Right cardiac atrium (tissue), 5 donors: ENCODE measurements around the gene PRAMEF17. TPM values are rescaled to one million over a fixed set of nuclear protein-coding genes. Genes with fewer than 3 reads are reported as not detected.
"Not testable (repeated sequence)": the region's sequence is repeated elsewhere in the genome, so short reads cannot be mapped to it uniquely, and the experiment has no call there.

Source experiments
- ATAC-seq, 2 donors: fragments of 200-7000 bp; cut with Tn5 transposase; one replicate each; pipeline versions ENCODE4 v1.8.0 to v1.9.1; 2020; ENCODE audit warnings: moderate library complexity in 2 of 2, mild to moderate bottlenecking in 1 of 2
- DNase-seq, 3 donors: peaks; one replicate each; pipeline ENCODE4 v3.0.0-alpha.2; 2020
- H3K27ac ChIP-seq: one replicate; pipeline ENCODE4 v1.5.1; 2013; ENCODE audit warnings: mild to moderate bottlenecking, low read length, control low read depth, moderate library complexity
- H3K27me3 ChIP-seq: one replicate; pipeline ENCODE4 v1.6.1; 2013; ENCODE audit not compliant: control insufficient read depth, insufficient read depth
- H3K4me1 ChIP-seq: one replicate; pipeline ENCODE4 v1.6.1; 2013; ENCODE audit warnings: low read length; ENCODE audit not compliant: control insufficient read depth, insufficient read depth
- H3K4me3 ChIP-seq: one replicate; pipeline ENCODE4 v1.5.1; 2013; ENCODE audit warnings: low read length, control low read depth
- H3K9me3 ChIP-seq: one replicate; pipeline ENCODE4 v1.6.1; 2013; ENCODE audit warnings: low read length; ENCODE audit not compliant: control insufficient read depth
- WGBS: extraction: QIAGEN DNeasy Blood & Tissue Kit; methylation state at CpG from one replicate; pipeline ENCODE4 v1.1.7; 2013; 5-methylcytosine and 5-hydroxymethylcytosine counted together
- intact Hi-C, 4 donors: fragments of 100-400 bp; cut with DNase I; formaldehyde crosslinking; loops; one replicate each; pipeline versions ENCODE4 v1.11.0 to v1.14.0; 2022 to 2023
- long read RNA-seq, 4 donors: library from polyadenylated mRNA; unstranded; transcript quantifications; one replicate each; pipeline ENCODE4 v2.0.0, GENCODE V29; 2020 to 2021
- polyA plus RNA-seq: library from polyadenylated mRNA; stranded (reverse); fragments of 200-250 nt; gene quantifications from one replicate; pipeline ENCODE4 v1.2.3, GENCODE V29; 2013
- total RNA-seq, 4 donors: library from RNA; stranded (reverse); fragmentation: NEBNext Ultra II Directional; extraction: Animal tissue kit (Norgen Biotek cat#: 25700); gene quantifications; one replicate each; pipeline ENCODE4 v1.2.1, GENCODE V29; 2021
- donor health status: healthy with polysubstance abuse.
- donor health status: DM: no; HTN: yes; CAD: no.
- donor health status: DM: no; HTN: no; CAD: no.
- donor health status: DM: no; HTN: yes; CAD: no; lungs with severe emphysema.
- donor health status: DM: yes; HTN: yes; CAD: no.

Gene PRAMEF17, protein sequence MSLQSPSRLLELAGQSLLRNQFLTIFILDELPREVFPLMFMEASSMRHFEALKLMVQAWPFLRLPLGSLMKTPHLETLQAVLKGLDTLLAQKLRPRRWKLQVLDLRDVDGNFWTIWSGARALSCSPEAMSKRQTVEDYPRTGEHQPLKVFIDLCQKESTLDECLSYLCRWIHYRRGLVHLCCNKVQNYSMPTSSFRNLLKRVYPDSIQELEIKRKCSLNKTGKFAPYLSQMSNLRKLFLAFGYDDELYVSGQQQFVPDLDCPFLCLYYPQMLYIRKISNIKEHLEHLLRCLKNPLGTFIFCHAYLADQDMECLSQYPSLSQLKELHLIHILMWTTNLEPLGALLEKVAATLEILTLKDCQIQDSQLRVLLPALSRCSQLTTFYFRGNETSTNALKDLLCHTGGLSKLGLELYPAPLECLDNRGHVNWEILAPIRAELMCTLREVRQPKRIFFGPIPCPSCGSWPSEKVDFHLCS
- not detected for total RNA-seq
- polyA plus RNA-seq, result not detected
- long read RNA-seq, donor 1, result 0 reads
- long read RNA-seq, donor 2, result 0 reads
- long read RNA-seq, donor 3, result 0 reads
- long read RNA-seq, donor 4, result 0 reads

DNA sequence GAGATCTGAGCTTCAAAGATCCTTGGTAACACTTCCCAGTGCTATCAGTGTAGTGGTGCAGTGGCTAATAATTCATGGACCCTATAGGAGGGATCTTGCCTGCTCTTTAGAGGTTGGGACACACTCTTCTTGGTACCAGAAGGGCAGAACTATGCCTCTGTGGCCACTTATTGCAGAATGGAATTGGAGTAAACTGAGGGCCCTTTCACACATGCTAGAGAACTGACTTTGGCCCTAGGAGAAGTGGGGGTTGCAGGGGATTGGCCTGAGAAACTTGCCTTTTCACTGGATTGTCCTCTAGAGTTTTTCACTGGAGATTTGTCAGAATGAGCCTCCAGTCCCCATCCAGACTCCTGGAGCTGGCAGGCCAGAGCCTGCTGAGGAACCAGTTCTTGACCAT lies at the start of gene PRAMEF17:
Gene PRAMEF17, plus strand, starts transcription at position 301 of the 400 bp plus-strand sequence. Its CDS starts 26 bp downstream, at position 327.
- H3K9me3 ChIP-seq, H3K4me1 ChIP-seq, DNase-seq, ATAC-seq, H3K27me3 ChIP-seq, intact Hi-C loops, H3K27ac ChIP-seq, H3K4me3 ChIP-seq: not testable (repeated sequence)

DNA sequence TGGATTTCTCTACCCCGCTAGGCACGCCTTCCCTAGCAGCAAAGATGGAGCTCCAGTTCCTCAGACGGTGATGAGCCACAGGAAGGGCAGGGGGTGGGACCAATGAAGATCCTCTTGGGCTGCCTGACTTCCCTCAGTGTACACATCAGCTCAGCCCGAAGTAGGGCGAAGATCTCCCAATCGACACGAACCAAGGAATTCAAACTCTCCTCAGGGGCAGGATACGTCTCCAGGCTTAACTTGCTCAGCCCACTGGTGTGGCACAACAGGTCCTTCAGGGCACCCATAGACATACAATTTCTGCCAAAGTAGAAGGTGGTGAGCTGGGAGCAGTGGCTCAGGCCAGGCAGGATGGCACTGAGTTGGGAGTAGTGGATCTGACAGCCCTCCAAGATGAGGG lies 46.9 kb upstream of the PRAMEF17 start:
- ATAC-seq, H3K4me1 ChIP-seq, DNase-seq, H3K9me3 ChIP-seq, H3K4me3 ChIP-seq, H3K27me3 ChIP-seq, intact Hi-C loops, H3K27ac ChIP-seq: not testable (repeated sequence)
- 83% methylated on average over 8 of the region's 8 CpGs for WGBS

DNA sequence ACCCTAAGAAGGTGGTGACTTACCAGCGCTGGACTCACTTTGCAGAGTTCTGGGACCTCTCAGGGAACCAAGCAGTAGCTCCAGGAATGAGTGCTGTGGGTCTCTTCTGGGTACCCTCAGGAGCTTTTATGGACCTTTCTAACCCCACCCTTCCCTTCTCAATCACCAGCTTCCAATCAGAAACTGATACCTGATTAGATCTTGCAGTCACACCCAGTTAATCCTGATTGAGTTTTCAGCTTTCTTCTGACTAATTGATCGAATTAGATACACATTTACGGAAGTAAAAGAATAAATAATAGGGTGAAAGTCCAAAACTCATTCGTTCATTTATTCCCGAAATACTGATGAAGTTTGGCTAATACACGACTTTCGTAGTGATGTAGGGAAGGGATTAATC lies 42.4 kb upstream of the PRAMEF17 start, which contains the start of gene PRAMEF14:
Gene PRAMEF14, minus strand, starts transcription at position 101 of the 400 bp plus-strand sequence. CDS start 1,820 bp downstream, outside the sequence.
- intact Hi-C loops, DNase-seq, H3K4me3 ChIP-seq, H3K27me3 ChIP-seq, H3K4me1 ChIP-seq, ATAC-seq, H3K27ac ChIP-seq, H3K9me3 ChIP-seq: not testable (repeated sequence)
- 71% methylated on average over 7 of the region's 7 CpGs for WGBS

- not testable (repeated sequence) for DNase-seq, H3K4me1 ChIP-seq, H3K27ac ChIP-seq, H3K4me3 ChIP-seq, H3K27me3 ChIP-seq, H3K9me3 ChIP-seq, ATAC-seq
- 94% methylated on average over 8 of the region's 8 CpGs for WGBS
- intact Hi-C loops, result loop anchor here in 1 of 4 donors (10.0 kb wide), 1 partner anchor 71 kb away; no protein-coding TSS in a partner anchor
Observed at GRCh38 chr1:13353476-13353875, 36.0 kb upstream of the PRAMEF17 start.

- not testable (repeated sequence) for H3K27ac ChIP-seq, ATAC-seq, DNase-seq, H3K4me3 ChIP-seq, H3K9me3 ChIP-seq, H3K27me3 ChIP-seq, H3K4me1 ChIP-seq
- WGBS, result 18% methylated on average over 1 of the region's 9 CpGs
- intact Hi-C loops, result loop anchor here in 1 of 4 donors (10.0 kb wide), 1 partner anchor 70 kb away; no protein-coding TSS in a partner anchor
Observed at GRCh38 chr1:13354475-13354874, 35.0 kb upstream of the PRAMEF17 start.

DNA sequence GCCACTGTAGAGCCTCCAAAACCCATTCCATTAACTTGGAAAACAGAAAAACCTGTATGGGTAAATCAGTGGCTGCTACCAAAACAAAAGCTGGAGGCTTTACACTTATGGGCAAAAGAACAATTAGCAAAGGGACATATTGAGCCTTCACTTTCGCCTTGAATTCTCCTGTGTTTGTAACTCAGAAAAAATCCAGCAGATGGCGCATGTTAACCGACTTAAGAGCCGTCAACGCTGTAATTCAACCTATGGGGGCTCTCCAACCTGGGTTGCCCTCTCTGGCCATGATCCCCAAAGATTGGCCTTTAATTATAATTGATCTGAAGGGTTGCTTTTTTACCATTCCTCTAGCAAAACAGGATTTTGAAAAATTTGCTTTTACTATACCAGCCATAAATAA lies 32.7 kb upstream of the PRAMEF17 start:
- not testable (repeated sequence) for ATAC-seq, H3K4me1 ChIP-seq, DNase-seq, H3K27me3 ChIP-seq, H3K4me3 ChIP-seq, H3K27ac ChIP-seq, H3K9me3 ChIP-seq
- intact Hi-C loops, result loop anchor here in 1 of 4 donors (10.0 kb wide), 1 partner anchor 68 kb away; no protein-coding TSS in a partner anchor
- WGBS, result 4% methylated on average over 5 of the region's 5 CpGs

DNA sequence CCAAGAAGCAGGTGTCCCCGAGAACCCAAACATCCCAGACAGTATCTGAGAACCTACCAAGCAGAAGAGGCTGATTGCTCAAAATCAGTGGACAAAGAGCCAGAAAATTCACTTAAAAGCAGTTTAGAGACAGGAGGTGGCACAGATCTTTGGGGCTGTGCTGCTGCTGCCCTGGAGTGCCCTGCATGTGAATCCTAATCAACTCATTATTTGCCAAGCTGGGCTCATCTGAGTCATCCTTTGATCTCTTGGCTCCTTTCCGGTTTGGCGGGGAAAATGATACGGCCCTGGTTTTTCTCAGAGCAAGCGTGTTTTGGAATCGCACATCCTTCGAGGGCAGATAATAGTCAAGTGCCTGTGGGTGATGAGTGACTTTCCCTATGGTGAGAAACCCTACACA lies 27.1 kb upstream of the PRAMEF17 start:
- H3K27ac ChIP-seq, H3K9me3 ChIP-seq, intact Hi-C loops, H3K27me3 ChIP-seq, H3K4me3 ChIP-seq, H3K4me1 ChIP-seq, ATAC-seq, DNase-seq: not testable (repeated sequence)
- WGBS, result 63% methylated on average over 1 of the region's 7 CpGs

- intact Hi-C loops, DNase-seq, ATAC-seq, H3K27me3 ChIP-seq, H3K4me3 ChIP-seq, H3K27ac ChIP-seq, H3K4me1 ChIP-seq, H3K9me3 ChIP-seq: not testable (repeated sequence)
- WGBS, result 74% methylated on average over 2 of the region's 4 CpGs
Observed at GRCh38 chr1:13364928-13365327, 24.5 kb upstream of the PRAMEF17 start.

DNA sequence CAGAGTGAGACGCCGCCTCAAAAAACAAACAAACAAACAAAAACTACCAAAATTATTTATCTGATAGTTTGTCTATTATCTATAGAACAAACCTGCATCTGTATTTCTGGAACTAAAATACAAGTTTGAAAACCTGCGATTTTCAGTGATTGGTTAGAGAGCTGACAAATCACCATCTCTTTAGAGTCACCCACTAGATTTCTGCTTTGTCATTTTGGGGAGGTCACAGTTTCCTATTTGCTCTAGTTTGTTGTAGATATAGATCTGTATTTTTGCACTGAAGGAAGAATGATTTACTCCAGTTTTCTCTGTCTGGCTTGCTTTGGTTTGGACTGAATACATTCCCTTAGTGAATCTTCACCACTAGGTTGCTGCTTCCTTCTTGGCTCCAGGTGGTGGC lies 22.9 kb upstream of the PRAMEF17 start:
- intact Hi-C loops, H3K4me1 ChIP-seq, ATAC-seq, H3K27ac ChIP-seq, H3K9me3 ChIP-seq, DNase-seq, H3K4me3 ChIP-seq, H3K27me3 ChIP-seq: not testable (repeated sequence)
- WGBS, result 85% methylated on average over 3 of the region's 3 CpGs

DNA sequence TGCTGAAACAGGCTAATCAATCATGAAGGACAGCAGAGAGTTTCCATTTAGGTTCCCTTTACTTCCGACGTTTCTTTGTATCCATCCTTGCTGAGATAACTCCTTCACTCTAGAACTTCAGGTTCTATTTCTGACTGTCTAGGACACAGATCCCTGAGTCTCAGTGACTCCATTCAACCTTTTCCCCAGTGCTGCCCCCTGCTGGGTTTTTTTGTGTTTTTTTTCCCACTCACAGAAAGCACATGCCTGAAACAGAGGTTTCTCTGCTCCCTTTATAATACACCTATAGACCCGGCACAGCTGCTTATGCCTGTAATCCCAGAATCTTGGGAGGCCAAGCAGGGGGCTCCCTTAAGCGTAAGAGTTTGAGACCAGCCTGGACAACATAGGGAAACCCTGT lies 20.9 kb upstream of the PRAMEF17 start:
- H3K27ac ChIP-seq, DNase-seq, H3K9me3 ChIP-seq, ATAC-seq, intact Hi-C loops, H3K4me1 ChIP-seq, H3K27me3 ChIP-seq, H3K4me3 ChIP-seq: not testable (repeated sequence)
- 64% methylated on average over 3 of the region's 4 CpGs for WGBS

- WGBS, result 86% methylated on average over 3 of the region's 3 CpGs
- intact Hi-C loops, H3K9me3 ChIP-seq, H3K27ac ChIP-seq, H3K27me3 ChIP-seq, DNase-seq, H3K4me3 ChIP-seq, ATAC-seq, H3K4me1 ChIP-seq: not testable (repeated sequence)
Observed at GRCh38 chr1:13378983-13379382, 10.4 kb upstream of the PRAMEF17 start.
